HL-60 (cell line): ENCODE results near the gene MACF1.

Experiments used
- CTCF ChIP-seq: IDR thresholded peaks from one replicate; pipeline ENCODE4 v1.5.1; 2011; ENCODE audit warnings: low read length, control low read depth, inconsistent platforms; ENCODE audit not compliant: insufficient read depth
- POLR2AphosphoS5 ChIP-seq: IDR thresholded peaks from 2 replicates; pipeline ENCODE4 v1.6.1; 2012; ENCODE audit warnings: low read depth

GRCh38 chr1:39474810-39475209, 270.3 kb downstream of the MACF1 start:
- TF ChIP-seq CTCF (no peak), POLR2AphosphoS5 (no peak)
